NB4 (cell line): ENCODE measurements around the gene CORO6.

Experiments
- DNase-seq: peaks from one replicate; pipeline ENCODE4 v3.0.0; 2010; ENCODE audit warnings: low read depth
- H3K4me3 ChIP-seq: one replicate; pipeline ENCODE4 v1.5.1; 2011; ENCODE audit warnings: mild to moderate bottlenecking, low read depth, low read length, moderate library complexity
- MAX ChIP-seq: IDR thresholded peaks from 2 replicates; pipeline ENCODE4 v1.6.1; 2011; ENCODE audit warnings: low read depth, low read length
- MYC ChIP-seq: IDR thresholded peaks from 2 replicates; pipeline ENCODE4 v1.6.1; 2011; ENCODE audit warnings: low read depth, low read length
- POLR2A ChIP-seq: IDR thresholded peaks from 2 replicates; pipeline ENCODE4 v1.6.1; 2011; ENCODE audit warnings: mild to moderate bottlenecking; ENCODE audit not compliant: insufficient read length; ENCODE audit errors: extremely low read depth
- TF ChIP-seq, protein P1 (sequence below): IDR thresholded peaks from one replicate; pipeline ENCODE4 v1.5.1; 2012; ENCODE audit warnings: low read depth, low read length

CORO6 gene

DNA sequence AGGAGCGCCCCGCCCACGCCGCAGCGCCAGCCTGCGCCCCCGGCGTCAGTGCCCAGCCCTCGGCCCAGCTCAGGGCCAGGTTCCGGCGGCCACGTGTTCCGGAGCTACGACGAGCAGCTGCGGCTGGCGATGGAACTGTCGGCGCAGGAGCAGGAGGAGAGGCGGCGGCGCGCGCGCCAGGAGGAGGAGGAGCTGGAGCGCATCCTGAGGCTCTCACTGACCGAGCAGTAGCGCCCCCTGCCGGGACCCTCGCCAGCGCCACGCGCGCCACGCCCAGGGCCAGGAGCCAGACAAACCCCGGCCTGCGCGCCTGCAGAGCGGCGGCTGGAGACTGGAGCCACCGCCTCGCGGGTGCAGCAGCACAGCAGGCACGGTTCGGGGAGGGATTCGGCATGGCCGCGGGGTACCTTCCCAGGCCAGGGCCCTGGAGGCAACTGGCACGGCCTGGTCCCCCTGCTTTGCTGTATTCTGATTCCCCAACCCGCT is 9.3 kb downstream of the CORO6 start:
- no peak overlapping the region for H3K4me3 ChIP-seq
- DNase-seq: peak; percentile 87
- TF ChIP-seq, protein P1, sequence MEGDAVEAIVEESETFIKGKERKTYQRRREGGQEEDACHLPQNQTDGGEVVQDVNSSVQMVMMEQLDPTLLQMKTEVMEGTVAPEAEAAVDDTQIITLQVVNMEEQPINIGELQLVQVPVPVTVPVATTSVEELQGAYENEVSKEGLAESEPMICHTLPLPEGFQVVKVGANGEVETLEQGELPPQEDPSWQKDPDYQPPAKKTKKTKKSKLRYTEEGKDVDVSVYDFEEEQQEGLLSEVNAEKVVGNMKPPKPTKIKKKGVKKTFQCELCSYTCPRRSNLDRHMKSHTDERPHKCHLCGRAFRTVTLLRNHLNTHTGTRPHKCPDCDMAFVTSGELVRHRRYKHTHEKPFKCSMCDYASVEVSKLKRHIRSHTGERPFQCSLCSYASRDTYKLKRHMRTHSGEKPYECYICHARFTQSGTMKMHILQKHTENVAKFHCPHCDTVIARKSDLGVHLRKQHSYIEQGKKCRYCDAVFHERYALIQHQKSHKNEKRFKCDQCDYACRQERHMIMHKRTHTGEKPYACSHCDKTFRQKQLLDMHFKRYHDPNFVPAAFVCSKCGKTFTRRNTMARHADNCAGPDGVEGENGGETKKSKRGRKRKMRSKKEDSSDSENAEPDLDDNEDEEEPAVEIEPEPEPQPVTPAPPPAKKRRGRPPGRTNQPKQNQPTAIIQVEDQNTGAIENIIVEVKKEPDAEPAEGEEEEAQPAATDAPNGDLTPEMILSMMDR: peak; percentile 67
- no peak for TF ChIP-seq MAX

DNA sequence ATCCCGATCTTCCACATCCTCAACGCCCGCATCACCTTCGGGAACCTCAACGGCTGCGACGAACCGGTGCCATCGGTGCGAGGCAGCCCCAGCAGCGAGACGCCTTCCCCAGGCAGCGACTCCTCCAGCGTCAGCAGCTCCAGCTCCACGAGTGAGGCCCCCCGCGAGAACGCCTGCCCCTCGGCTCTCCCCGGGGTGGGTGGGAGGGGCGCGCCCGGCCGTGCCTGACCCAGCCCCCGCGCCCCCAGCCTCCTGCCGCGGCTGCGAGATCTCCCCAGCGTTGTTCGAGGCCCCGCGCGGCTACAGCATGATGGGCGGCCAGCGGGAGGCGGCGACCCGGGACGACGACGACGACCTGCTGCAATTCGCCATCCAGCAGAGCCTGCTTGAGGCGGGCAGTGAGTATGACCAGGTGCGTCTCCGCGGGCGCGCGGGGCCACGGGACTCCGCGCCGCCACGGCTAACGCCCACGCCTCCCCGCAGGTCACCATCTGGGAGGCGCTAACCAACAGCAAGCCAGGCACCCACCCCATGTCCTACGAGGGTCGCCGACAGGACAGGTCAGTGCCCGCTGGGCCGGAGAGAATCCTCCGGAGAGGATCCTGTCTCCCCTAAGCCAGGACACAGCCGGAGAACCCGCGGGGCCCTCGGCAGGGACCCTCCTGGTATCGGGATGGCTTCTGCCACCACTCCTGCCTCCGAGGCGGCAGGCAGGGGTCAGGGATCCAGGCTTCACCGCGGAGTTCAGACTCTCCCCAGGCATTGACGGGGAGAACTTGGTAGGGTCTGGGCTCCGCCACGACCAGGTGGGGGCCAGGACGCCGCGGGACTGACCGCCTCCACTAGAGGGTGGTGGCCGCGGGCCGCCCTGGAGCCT is 10.1 kb downstream of the CORO6 start:
- DNase-seq: no peak
- no peak overlapping the region for H3K4me3 ChIP-seq
- TF ChIP-seq, protein P1: no peak
- TF ChIP-seq MYC: no peak
- no peak for TF ChIP-seq POLR2A
- no peak for TF ChIP-seq MAX

DNA sequence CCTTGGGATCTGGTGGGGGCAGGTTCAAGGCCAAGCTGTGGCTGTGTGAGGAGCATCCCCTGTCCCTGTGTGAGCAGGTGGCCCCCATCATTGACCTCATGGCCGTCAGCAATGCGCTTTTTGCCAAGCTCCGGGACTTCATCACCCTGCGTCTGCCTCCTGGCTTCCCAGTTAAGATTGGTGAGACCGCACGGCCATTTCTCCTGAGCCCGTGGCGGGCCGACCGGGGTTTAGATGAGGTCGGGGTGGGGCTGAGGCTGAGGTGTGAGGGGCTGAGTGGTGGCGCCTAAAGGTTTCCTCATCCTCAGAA is 10.7 kb downstream of the CORO6 start:
- H3K4me3 ChIP-seq: no peak overlapping the region
- DNase-seq: no peak
- TF ChIP-seq MYC: no peak
- TF ChIP-seq POLR2A: no peak
- TF ChIP-seq, protein P1: no peak
- no peak for TF ChIP-seq MAX

DNA sequence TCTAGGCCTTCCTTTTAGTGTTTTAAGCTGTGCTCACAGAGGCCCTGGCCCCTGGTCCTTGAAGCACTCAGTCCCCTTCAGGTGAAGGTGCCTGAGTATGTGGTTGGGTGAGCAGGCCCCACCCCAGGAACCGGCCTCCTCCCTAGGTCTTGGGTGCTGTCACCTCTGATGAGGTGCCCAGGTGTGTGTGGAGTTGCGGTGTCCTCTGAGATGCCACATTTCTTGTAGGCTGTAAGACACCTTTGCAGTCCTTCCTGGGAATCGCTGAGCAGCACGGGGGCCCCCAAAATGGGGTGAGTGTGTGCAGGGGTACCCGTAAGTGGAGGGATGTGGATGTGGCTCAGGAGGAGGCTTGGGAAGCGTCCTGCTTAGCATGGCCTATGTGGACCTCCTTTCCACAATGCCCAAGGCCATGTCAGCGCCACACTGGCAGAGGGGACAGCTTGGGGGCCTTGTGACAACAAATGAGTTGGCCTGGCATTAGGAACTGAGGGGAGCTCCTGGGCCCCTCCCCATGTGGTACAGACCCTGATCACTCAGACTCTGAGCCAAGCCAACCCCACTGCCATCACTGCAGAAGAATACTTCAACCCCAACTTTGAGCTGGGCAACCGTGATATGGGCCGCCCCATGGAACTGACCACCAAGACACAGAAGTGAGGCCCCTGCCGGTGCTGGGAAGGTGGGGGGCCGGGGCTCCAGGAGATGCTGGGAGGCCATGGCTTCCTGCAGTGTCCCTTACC is 11.2 kb downstream of the CORO6 start:
- no peak for DNase-seq
- TF ChIP-seq POLR2A (no peak), MAX (no peak), MYC (no peak)
- TF ChIP-seq, protein P1: no peak
- H3K4me3 ChIP-seq: no peak overlapping the region

GRCh38 chr17:29610395-29610794 is 12.3 kb downstream of the CORO6 start:
- no peak for DNase-seq
- no peak for TF ChIP-seq MAX
- TF ChIP-seq MYC: no peak
- TF ChIP-seq, protein P1: no peak
- TF ChIP-seq POLR2A: no peak
- H3K4me3 ChIP-seq: no peak overlapping the region
